Measurements from ENCODE around the gene AUTS2. TPM values are rescaled to one million over a fixed set of nuclear protein-coding genes. Genes with fewer than 3 reads are reported as not detected.

AUTS2 gene
- polyA plus RNA-seq, 4 donors, result 69.8 to 109 (median 76.8) TPM

DNA sequence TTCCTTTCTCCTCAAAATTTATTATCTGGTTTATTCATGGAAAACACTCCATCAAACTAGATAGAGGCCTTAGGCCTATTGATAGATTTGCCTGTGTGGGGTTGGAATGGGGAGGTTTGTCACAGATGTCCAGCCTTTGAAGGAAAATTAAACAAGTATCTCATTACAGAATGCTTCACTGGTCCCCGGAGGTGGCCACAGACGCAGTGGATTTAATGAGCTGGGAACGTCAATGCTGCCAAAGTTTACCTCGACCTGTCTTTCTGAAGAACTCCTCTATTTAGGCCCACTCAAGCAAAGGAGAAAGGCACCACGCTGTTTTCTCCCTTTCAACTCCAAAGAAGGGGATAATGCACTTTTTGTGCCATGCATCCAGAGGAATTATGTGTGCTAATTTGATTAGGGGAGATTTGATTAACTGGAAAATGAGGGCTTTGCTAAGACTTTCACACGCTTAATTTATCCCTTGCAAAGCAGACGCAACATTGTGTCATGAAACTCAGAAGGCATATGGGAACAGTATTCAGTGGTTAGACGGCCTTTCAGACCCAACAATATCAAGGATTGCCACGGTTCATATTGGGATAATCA lies 974.9 kb downstream of the AUTS2 start:
- DNase-seq (ENCODE audit: low read depth in 4 of 4, low spot score in 3 of 4), result no peak

DNA sequence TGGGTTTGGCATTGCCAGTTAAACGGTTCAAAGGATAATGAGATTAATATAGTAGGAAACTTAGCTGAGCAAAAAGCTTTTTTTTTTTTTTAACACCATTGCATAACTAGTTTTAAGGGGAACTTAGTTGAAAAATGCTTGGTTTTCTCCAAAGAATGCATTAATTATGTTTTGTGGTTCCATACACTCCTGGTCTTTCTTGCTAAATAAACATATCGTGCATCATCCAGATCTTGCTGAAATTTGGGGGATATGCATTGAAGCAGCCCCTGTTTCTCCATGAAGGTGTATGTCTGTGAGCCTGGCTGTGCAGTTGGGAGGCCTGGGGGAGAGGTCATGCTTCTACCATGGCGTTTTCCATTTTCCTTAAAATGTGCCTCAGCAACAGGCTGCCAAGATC lies 975.4 kb downstream of the AUTS2 start:
- no peak for DNase-seq (ENCODE audit: low read depth in 4 of 4, low spot score in 3 of 4)

DNA sequence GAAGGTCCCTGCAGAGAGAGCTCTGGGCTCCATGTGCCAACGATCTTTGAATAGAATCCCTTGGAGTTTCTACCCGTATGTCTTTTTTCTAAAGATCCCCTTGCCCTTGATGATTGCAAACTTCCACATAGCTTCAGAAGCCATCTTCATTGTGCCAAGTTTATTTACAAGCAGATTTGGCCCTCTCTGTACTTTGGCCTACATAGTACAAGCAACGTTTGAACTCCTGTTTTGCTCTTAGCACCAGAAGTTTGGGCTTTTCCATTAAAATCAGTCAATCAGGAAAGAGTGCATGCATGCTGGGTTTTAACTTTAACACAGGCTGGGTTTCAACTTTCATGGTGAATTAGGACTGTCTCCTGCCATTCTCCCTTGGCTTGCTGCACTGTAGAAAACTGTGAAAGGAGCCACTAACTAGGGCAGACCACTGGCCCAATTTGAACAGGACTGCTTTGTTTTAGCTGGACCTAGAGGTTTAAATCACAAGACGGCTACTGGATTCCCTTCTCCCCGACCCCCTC lies 976.1 kb downstream of the AUTS2 start:
- no peak for DNase-seq (ENCODE audit: low read depth in 4 of 4, low spot score in 3 of 4)

DNA sequence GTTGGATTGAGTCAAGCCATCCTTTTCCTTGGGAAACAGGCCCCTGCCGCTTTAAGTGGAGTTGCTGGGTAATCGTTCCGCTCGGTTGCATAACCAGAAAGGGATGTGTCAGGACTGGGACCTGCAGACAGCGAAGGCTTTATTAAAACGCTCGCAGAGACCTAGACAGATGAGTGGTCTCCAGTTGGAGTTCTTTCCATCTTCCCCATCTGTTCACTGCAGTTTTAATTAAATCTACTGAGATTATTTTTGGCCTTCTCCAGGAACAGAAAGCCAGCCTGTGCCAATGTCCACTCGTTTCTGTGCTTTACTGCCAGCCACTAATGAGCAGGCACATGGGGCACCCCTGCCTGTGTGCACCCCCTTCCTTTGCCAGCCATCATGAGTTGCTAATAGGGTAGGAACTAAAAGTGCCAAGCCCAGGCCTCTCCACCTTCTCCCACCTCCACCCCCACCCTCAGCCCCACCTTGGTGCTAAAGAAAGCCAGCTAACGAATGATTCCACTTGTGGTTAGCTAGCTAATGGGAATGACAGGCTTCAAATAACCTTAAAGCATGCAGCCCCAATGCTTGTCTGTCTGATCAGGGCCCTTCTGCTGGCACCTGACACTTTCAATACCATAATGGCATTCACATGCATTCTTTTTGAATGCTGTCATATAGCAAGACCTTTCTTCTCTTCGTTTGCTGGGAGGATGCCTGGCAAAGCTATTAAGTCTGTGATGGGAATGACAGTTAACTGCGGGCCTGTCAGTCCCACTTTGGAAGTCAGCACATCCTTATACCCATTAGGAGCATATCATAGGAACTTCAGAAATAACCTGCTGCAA lies 976.9 kb downstream of the AUTS2 start:
- DNase-seq (ENCODE audit: low read depth in 4 of 4, low spot score in 3 of 4), result no peak

- DNase-seq (ENCODE audit: low read depth in 4 of 4, low spot score in 3 of 4), result no peak
Observed at GRCh38 chr7:70577078-70577477, 978.8 kb downstream of the AUTS2 start.

DNA sequence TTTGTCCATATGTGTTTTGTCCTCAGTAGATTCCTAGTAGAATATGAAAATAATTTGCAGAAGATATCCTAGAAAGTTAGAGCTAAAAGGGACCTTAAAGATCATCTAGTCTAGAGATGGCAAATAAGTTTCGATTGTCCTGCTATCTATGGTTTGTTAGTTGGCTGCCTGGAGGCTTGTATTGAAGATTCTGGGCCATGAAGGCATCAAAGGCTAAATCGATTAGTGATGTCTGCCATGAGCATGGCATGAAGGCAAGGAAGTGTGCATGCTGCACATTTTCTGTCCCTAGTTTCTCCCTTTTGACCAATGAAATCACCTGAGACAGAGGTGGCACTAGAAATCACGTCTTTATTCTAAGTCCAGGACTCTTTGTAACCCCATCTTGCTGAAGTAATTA lies 979.9 kb downstream of the AUTS2 start:
- no peak for DNase-seq (ENCODE audit: low read depth in 4 of 4, low spot score in 3 of 4)

DNA sequence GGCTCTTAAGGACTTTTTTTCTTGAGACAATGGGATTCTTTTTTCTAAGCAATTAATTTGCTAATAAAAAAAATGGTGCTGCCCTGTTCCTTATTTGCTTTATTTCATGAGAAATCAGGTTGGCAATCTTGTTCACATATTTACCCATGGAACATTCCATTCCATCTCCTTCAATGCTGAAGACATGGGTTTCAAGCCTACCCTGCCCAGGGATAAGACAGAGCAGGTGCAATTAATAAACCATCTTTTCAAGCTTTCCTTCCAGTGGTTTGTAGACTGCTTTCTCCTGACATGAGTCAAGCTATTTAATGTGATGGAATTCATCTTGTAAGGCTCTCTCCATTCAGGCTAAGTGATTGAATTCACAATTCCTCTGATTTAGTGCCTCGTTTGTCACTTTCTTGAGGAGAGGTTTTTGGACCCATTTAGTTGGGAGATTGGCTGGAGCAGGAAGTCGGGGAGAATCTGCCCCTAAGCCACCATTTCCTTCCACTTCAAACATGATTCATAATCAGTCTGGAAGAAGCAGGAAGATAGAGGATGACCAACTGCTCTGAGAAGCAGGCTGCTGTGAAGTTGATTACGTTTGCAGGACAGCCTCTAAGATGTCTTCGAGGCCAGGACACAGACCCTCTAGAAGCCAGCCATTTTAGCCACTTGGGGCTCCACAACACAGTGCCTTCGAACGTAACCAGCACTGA lies 981.3 kb downstream of the AUTS2 start:
- no peak for DNase-seq (ENCODE audit: low read depth in 4 of 4, low spot score in 3 of 4)

- no peak for DNase-seq (ENCODE audit: low read depth in 4 of 4, low spot score in 3 of 4)
Observed at GRCh38 chr7:70580161-70580560, 981.9 kb downstream of the AUTS2 start.

DNA sequence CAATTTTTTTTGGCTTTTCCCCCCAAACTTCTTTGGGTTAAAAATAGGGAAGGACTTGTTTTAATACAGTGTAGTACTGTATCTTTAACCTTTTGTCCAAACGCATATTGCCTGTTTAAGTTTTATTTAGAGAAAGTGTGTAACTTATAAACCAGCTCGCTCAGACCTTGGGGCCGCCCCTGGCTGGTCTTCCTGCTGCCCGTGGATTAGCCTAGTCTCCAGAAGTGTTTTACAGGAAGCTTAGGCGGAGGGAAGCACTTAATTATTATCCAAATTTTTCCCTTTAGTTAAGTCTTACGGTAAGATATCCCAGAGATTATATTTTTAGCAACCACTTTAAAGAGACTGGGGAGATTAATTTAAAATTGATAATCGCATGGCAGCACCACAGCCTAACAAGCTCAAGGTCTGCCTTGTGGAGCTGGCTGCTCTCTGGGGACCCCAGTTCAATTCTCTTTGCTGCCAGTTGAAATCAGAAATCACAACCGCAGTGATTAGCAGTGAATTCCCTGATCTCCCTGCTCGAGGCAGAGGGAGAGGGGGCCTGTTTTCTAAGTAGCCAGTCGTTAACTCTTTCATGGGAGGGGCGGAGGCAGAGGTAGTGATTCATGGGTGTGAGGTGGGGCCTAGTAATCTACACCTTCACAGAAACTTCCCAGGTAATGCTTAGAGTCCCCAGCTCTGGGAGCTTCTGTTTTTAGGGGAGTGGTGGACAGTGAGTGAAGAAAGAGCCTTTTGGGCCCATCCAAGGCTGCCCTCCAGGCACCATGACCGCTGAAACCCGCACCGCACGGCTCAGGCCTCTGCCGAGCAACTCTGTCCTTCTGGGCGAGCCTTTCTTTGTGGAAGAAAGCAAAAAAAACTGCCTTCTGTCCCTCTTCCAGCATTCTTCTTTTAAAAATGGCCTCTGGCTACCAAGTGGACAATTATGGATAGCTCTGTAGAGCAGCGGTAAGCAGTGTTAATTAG lies 984.9 kb downstream of the AUTS2 start:
- no peak for DNase-seq (ENCODE audit: low read depth in 4 of 4, low spot score in 3 of 4)

- DNase-seq (ENCODE audit: low read depth in 4 of 4, low spot score in 3 of 4), result no peak
Observed at GRCh38 chr7:70583965-70584883, 985.9 kb downstream of the AUTS2 start.

- DNase-seq (ENCODE audit: low read depth in 4 of 4, low spot score in 3 of 4), result no peak
Observed at GRCh38 chr7:70585071-70585470, 986.8 kb downstream of the AUTS2 start.

DNA sequence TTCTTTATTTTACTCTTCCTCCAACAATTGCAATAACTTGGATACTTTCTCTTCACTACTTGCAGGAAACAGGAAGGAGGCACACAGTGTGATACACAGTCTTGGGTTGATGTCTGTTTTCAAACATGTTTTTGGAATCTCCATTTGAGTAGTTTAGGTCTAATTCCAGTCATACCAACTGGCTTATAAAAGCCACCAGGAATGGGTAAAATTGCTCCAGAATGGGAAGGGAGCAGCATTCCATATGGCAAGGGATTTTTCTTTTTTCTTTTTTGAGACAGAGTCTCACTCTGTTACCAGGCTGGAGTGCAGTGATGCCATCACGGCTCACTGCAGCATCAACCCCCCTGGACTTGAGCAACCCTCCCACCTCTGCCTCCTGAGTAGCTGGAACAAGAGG lies 988.5 kb downstream of the AUTS2 start:
- DNase-seq (ENCODE audit: low read depth in 4 of 4, low spot score in 3 of 4), result no peak

DNA sequence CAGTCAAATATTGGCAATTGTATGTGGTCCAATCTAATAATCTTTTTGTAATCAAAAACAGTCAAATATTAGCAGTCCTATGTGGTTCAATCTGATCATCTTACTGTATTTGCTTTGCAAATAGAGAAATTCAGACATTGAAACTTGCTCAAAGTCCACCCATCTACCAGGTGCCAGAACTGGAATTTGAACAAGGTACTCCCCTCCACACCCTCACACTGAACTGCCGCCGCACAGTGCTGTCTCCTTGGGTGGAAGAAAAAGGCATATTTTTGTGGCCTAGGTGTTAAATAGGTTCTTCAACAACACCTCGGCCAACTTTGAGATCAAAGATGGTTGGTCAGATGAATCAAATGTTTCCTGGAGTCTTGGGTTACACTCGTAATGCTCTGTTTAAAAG lies 989.5 kb downstream of the AUTS2 start:
- no peak for DNase-seq (ENCODE audit: low read depth in 4 of 4, low spot score in 3 of 4)

DNA sequence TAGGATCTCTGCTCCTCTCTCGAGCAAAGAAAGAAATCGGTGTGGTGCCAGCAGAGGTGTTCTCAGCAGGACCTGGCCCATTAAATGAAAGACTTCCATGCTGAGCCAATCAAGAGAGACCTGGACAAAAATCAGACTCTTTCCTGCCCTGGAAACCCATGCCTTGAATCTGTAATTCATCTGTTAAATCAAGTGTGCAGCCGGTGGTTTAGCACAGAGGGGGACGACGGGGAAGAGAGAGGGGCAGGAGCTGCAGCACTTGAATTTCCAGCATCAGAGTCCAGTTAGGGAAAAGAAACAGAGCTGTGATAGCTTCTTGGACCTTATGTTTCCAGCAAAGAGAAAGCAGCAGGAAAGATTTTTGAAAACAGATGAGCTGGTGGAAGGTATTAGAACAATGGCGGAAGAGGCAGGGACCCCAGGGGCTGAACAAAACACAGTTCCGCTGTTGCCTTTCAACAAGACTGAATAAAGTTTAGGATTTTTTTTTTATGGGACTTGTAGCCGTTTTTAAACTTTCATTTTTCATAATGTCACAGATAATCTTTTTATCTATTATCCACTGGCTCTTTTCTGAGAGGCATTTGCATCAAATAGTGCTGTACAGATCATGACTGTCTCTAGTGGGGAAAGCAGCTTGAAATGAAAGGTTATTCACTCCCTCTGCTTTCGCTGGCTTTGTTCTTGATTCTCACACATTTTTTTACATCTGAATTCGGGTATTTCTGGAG lies 990.1 kb downstream of the AUTS2 start:
- no peak for DNase-seq (ENCODE audit: low read depth in 4 of 4, low spot score in 3 of 4)

- no peak for DNase-seq (ENCODE audit: low read depth in 4 of 4, low spot score in 3 of 4)
Observed at GRCh38 chr7:70589010-70589409, 990.7 kb downstream of the AUTS2 start.

DNA sequence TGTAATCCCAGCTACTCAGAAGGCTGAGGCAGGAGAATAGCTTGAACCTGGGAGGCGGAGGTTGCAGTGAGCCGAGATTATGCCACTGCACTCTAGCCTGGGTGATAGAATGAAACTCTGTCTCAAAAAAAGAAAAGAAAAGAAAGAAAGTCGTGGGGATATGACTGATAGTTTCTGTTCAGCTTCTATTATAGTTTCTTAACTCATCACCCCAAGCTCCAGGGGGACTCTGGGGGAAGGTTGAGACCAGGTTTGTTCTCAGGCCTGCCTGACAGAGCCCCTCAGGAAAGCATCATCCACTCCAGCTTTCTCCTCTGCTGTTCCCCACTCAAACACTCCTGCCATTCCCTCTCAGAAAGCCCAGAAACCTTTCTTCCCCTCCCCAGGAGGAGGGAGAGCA lies 991.3 kb downstream of the AUTS2 start:
- DNase-seq (ENCODE audit: low read depth in 4 of 4, low spot score in 3 of 4), result no peak

- no peak for DNase-seq (ENCODE audit: low read depth in 4 of 4, low spot score in 3 of 4)
Observed at GRCh38 chr7:70590126-70590854, 992.0 kb downstream of the AUTS2 start.

DNA sequence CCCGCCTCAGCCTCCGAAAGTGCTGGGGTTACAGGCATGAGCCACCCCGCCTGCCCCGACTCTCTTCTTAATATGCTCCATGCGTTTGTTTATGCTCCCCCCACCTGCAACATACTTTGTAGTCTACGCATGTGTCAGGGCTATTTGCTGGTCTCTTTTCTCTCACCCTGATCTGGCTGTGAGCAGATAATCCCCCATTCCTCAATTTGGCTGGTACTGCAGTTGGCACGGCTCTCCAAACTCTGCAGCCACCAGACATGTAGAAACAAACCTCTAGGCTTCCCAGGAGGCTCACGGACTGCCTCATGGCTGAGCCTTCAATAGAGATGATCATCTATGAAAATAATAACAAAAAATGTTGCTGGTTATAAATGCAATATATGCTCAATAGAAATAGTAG lies 993.4 kb downstream of the AUTS2 start:
- no peak for DNase-seq (ENCODE audit: low read depth in 4 of 4, low spot score in 3 of 4)

All from left renal pelvis (tissue), 4 donors.